SK-N-SH (cell line): ENCODE data around the gene ZNF718. TPM values are rescaled to one million over a fixed set of nuclear protein-coding genes. Genes with fewer than 3 reads are reported as not detected.
"Not testable (repeated sequence)": the region's sequence is repeated elsewhere in the genome, so short reads cannot be mapped to it uniquely, and the experiment has no call there.

Source experiments
- CTCF ChIA-PET: fragments of 300-600, 350-600 bp; formaldehyde crosslinking; extraction: SDS; loops from one replicate; lab custom pipeline; 2021; lab: Yijun Ruan, JAX
- POLR2A ChIA-PET: fragments of 350-600 bp; sonication (Branson Sonifier 250); formaldehyde crosslinking; extraction: SDS; loops from one replicate; lab custom pipeline; 2020; ENCODE audit warnings: antibody characterized with exemption, inconsistent platforms; lab: Yijun Ruan, JAX
- DNase-seq: peaks from one replicate; pipeline ENCODE4 v3.0.0; 2012
- H2AFZ ChIP-seq: fragments of 200-600 bp; sonication (generic); 2 replicates; pipeline ENCODE4 v1.8.1; 2016; ENCODE audit warnings: antibody characterized with exemption, mild to moderate bottlenecking, low read depth
- H3F3A ChIP-seq: fragments of 200-600 bp; sonication (generic); replicated peaks from 2 replicates; pipeline ENCODE3; 2016; ENCODE audit warnings: antibody characterized with exemption, mild to moderate bottlenecking; ENCODE audit not compliant: insufficient read depth
- H3K27ac ChIP-seq, 2 experiments: fragments of 200-500 bp in 1 of 2; fragments of 200-600 bp in 1 of 2; sonication (Bioruptor generic) in 1 of 2; sonication (generic), shearing (Covaris generic) in 1 of 2; 2 replicates each; pipeline versions ENCODE4 v1.5.1 to v1.6.1; 2014 to 2016; ENCODE audit warnings: low read depth in 2 of 2, inconsistent platforms in 1 of 2, low read length in 1 of 2, mild to moderate bottlenecking in 1 of 2, mixed read lengths in 1 of 2
- H3K27me3 ChIP-seq: fragments of 200-600 bp; sonication (generic), shearing (Covaris generic); 2 replicates; pipeline ENCODE4 v1.6.1; 2016; ENCODE audit warnings: mixed run types; ENCODE audit not compliant: insufficient read depth
- H3K36me3 ChIP-seq, 2 experiments: fragments of 200-500 bp in 1 of 2; fragments of 200-600 bp in 1 of 2; sonication (Bioruptor generic) in 1 of 2; sonication (generic) in 1 of 2; replicated peaks in 1 of 2; 2 replicates each; pipeline versions ENCODE3 to v1.5.1; 2014 to 2016; ENCODE audit warnings: low read length in 1 of 2, mild to moderate bottlenecking in 1 of 2; ENCODE audit not compliant: insufficient read depth in 2 of 2, control insufficient read depth in 1 of 2
- H3K4me1 ChIP-seq, 2 experiments: fragments of 200-500 bp in 1 of 2; fragments of 200-600 bp in 1 of 2; sonication (Bioruptor generic) in 1 of 2; sonication (generic), shearing (Covaris generic) in 1 of 2; 2 replicates each; pipeline versions ENCODE4 v1.5.1 to v1.6.1; 2014 to 2016; ENCODE audit warnings: low read depth in 1 of 2, low read length in 1 of 2, mixed run types in 1 of 2; ENCODE audit not compliant: insufficient read depth in 2 of 2, control insufficient read depth in 1 of 2
- H3K4me2 ChIP-seq: fragments of 200-600 bp; sonication (generic), shearing (Covaris generic); 2 replicates; pipeline ENCODE4 v1.6.1; 2017; ENCODE audit warnings: mixed run types
- H3K4me3 ChIP-seq, 2 experiments: fragments of 200-500 bp in 1 of 2; fragments of 200-600 bp in 1 of 2; sonication (Bioruptor generic) in 1 of 2; sonication (generic), shearing (Covaris generic) in 1 of 2; 2 replicates each; pipeline versions ENCODE4 v1.5.1 to v1.8.1; 2014 to 2016; ENCODE audit warnings: low read depth in 2 of 2, inconsistent platforms in 1 of 2, low read length in 1 of 2, mild to moderate bottlenecking in 1 of 2, mixed read lengths in 1 of 2, moderate library complexity in 1 of 2
- H3K79me2 ChIP-seq: fragments of 200-600 bp; sonication (generic); 2 replicates; pipeline ENCODE4 v1.8.1; 2017; ENCODE audit warnings: mild to moderate bottlenecking; ENCODE audit not compliant: insufficient read depth
- H3K9ac ChIP-seq: fragments of 200-600 bp; sonication (generic); 2 replicates; pipeline ENCODE4 v1.6.1; 2017; ENCODE audit warnings: mixed run types
- H3K9me2 ChIP-seq: fragments of 200-600 bp; sonication (generic); 2 replicates; pipeline ENCODE4 v1.6.1; 2017; ENCODE audit warnings: mixed run types
- H3K9me3 ChIP-seq: fragments of 200-600 bp; sonication (generic); 2 replicates; pipeline ENCODE4 v1.6.1; 2017; ENCODE audit warnings: mixed run types, mild to moderate bottlenecking, moderate library complexity
- H4K20me1 ChIP-seq: fragments of 200-600 bp; sonication (generic); 2 replicates; pipeline ENCODE4 v1.6.1; 2017; ENCODE audit warnings: mild to moderate bottlenecking, mixed run types; ENCODE audit not compliant: insufficient read depth
- CHD2 ChIP-seq: fragments of 150-350 bp; IDR thresholded peaks from 2 replicates; pipeline ENCODE4 v1.6.1; 2018; ENCODE audit warnings: low read length; ENCODE audit not compliant: partially characterized antibody
- CTCF ChIP-seq: fragments of 200-600 bp; sonication (generic); IDR thresholded peaks from 2 replicates; pipeline ENCODE4 v1.6.1; 2017; ENCODE audit warnings: antibody characterized with exemption, mild to moderate bottlenecking, moderate library complexity
- EP300 ChIP-seq, 2 experiments: IDR thresholded peaks; 2 replicates each; pipeline versions ENCODE4 v1.4.0 to v1.6.1; 2012; ENCODE audit warnings: borderline replicate concordance in 1 of 2, low read depth in 1 of 2, low read length in 1 of 2
- EZH2phosphoT487 ChIP-seq: fragments of 200-600 bp; sonication (generic); IDR thresholded peaks from 2 replicates; pipeline ENCODE4 v1.6.1; 2017; ENCODE audit warnings: low read depth, mixed run types, mild to moderate bottlenecking, antibody characterized with exemption, moderate library complexity, borderline replicate concordance
- FOSL2 ChIP-seq: IDR thresholded peaks from 2 replicates; pipeline ENCODE4 v1.4.0; 2012; ENCODE audit warnings: low read depth, mild to moderate bottlenecking, moderate library complexity, borderline replicate concordance
- FOXJ3 ChIP-seq: sonication (generic); formaldehyde crosslinking; IDR thresholded peaks from 2 replicates; pipeline ENCODE4 v1.5.1; 2020; ENCODE audit warnings: mild to moderate bottlenecking, missing genetic modification reagents
- MAX ChIP-seq: IDR thresholded peaks from 2 replicates; pipeline ENCODE4 v1.4.0; 2012; ENCODE audit warnings: low read depth
- MEF2A ChIP-seq: IDR thresholded peaks from 2 replicates; pipeline ENCODE4 v1.4.0; 2012; ENCODE audit warnings: low read depth, borderline replicate concordance
- NRF1 ChIP-seq: IDR thresholded peaks from 2 replicates; pipeline ENCODE4 v1.6.1; 2012; ENCODE audit warnings: low read depth, mild to moderate bottlenecking, low read length
- RCOR1 ChIP-seq: fragments of 150-350 bp; IDR thresholded peaks from 2 replicates; pipeline ENCODE4 v1.6.1; 2017; ENCODE audit warnings: antibody characterized with exemption, low read length
- RXRA ChIP-seq: IDR thresholded peaks from 2 replicates; pipeline ENCODE4 v1.4.0; 2012; ENCODE audit warnings: low read depth, mild to moderate bottlenecking, borderline replicate concordance
- SIN3A ChIP-seq: IDR thresholded peaks from 2 replicates; pipeline ENCODE4 v1.6.1; 2012; ENCODE audit warnings: low read depth, mild to moderate bottlenecking, low read length, moderate library complexity, borderline replicate concordance
- TAF1 ChIP-seq: IDR thresholded peaks from 2 replicates; pipeline ENCODE4 v1.6.1; 2012; ENCODE audit warnings: low read depth, mild to moderate bottlenecking, low read length, moderate library complexity, borderline replicate concordance
- TCF12 ChIP-seq: IDR thresholded peaks from 2 replicates; pipeline ENCODE4 v1.4.0; 2012
- YY1 ChIP-seq: IDR thresholded peaks from 2 replicates; pipeline ENCODE4 v1.4.0; 2012; ENCODE audit warnings: low read depth, mild to moderate bottlenecking
- WGBS: methylation state at CpG from one replicate; pipeline ENCODE4 v1.1.6; 2017; ENCODE audit warnings: low lambda C conversion rate; 5-methylcytosine and 5-hydroxymethylcytosine counted together
- polyA plus RNA-seq, 3 experiments: library from polyadenylated mRNA; depleted of rRNA; stranded (reverse); fragments of >200 nt; gene quantifications; 2 replicates each; pipeline ENCODE4 v1.2.3, GENCODE V29; 2012
- TF ChIP-seq, protein P1 (sequence below): IDR thresholded peaks from 2 replicates; pipeline ENCODE4 v1.6.1; 2012; ENCODE audit warnings: mild to moderate bottlenecking, low read depth, low read length, moderate library complexity
- TF ChIP-seq, protein P2 (sequence below): IDR thresholded peaks from 2 replicates; pipeline ENCODE4; 2012

The ZNF718 gene
- polyA plus RNA-seq, 1 of the 3 experiments (the other 2 are of a cell fraction): 0.02 TPM

- TF ChIP-seq MEF2A (no peak), EP300 (IDR thresholded peaks at IDR 0.05; ENCODE audit: borderline replicate concordance in 1 of 2, low read depth in 1 of 2, low read length in 1 of 2) (no peak), CTCF (no peak), RCOR1 (no peak), MAX (no peak)
- TF ChIP-seq, protein P1, sequence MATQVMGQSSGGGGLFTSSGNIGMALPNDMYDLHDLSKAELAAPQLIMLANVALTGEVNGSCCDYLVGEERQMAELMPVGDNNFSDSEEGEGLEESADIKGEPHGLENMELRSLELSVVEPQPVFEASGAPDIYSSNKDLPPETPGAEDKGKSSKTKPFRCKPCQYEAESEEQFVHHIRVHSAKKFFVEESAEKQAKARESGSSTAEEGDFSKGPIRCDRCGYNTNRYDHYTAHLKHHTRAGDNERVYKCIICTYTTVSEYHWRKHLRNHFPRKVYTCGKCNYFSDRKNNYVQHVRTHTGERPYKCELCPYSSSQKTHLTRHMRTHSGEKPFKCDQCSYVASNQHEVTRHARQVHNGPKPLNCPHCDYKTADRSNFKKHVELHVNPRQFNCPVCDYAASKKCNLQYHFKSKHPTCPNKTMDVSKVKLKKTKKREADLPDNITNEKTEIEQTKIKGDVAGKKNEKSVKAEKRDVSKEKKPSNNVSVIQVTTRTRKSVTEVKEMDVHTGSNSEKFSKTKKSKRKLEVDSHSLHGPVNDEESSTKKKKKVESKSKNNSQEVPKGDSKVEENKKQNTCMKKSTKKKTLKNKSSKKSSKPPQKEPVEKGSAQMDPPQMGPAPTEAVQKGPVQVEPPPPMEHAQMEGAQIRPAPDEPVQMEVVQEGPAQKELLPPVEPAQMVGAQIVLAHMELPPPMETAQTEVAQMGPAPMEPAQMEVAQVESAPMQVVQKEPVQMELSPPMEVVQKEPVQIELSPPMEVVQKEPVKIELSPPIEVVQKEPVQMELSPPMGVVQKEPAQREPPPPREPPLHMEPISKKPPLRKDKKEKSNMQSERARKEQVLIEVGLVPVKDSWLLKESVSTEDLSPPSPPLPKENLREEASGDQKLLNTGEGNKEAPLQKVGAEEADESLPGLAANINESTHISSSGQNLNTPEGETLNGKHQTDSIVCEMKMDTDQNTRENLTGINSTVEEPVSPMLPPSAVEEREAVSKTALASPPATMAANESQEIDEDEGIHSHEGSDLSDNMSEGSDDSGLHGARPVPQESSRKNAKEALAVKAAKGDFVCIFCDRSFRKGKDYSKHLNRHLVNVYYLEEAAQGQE: no peak
- TF ChIP-seq, protein P2, sequence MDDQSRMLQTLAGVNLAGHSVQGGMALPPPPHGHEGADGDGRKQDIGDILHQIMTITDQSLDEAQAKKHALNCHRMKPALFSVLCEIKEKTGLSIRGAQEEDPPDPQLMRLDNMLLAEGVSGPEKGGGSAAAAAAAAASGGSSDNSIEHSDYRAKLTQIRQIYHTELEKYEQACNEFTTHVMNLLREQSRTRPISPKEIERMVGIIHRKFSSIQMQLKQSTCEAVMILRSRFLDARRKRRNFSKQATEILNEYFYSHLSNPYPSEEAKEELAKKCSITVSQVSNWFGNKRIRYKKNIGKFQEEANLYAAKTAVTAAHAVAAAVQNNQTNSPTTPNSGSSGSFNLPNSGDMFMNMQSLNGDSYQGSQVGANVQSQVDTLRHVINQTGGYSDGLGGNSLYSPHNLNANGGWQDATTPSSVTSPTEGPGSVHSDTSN: no peak
Measured at GRCh38 chr4:176995-177394, 52.7 kb downstream of the ZNF718 start (continued).

GRCh38 chr4:182225-182624 is 57.9 kb downstream of the ZNF718 start:
- H3K27me3 ChIP-seq, H3K9me2 ChIP-seq, H3K4me1 ChIP-seq, H4K20me1 ChIP-seq, H3K4me3 ChIP-seq, H3K27ac ChIP-seq, CTCF ChIA-PET, POLR2A ChIA-PET, H3K4me2 ChIP-seq, H3K36me3 ChIP-seq, DNase-seq, H3F3A ChIP-seq, H2AFZ ChIP-seq, H3K9ac ChIP-seq, H3K9me3 ChIP-seq, H3K79me2 ChIP-seq: not testable (repeated sequence)
- WGBS: 61% methylated on average over 3 of the region's 3 CpGs

DNA sequence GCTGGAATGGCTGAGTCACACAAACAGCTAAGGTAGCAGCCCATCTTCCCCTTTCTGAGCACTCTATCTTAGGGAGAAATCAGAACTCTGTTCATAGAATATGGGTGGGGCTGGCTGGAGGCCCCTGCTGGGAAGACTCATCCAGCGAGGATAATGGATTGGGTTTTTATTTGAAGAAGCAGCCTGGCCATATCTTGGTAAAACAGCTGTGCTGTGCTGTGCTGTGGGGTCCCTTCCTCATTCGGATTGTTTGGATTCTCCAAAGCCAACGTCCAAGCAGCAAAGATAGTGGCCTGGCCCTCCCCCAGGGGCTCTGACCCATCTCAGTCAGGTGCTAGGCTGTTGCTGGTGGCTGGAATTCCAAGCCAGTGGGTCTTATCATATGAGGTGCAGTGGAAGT is 63.8 kb downstream of the ZNF718 start:
- 27% methylated on average over 3 of the region's 3 CpGs for WGBS
- Histone ChIP-seq H3K27ac (no peak overlapping the region), H2AFZ (no peak overlapping the region), H4K20me1 (no peaks in the 10 kb centered on the region), H3K36me3 (no peaks in the 10 kb centered on the region), H3K4me2 (no peak overlapping the region), H3K27me3 (no peaks in the 10 kb centered on the region), H3K79me2 (no peaks in the 10 kb centered on the region), H3K9me2 (no peaks in the 10 kb centered on the region), H3K9me3 (peaks cover 5% of the 10 kb centered on the region; the same call in 1 of the 2 replicates), H3K4me1 (no peaks in the 10 kb centered on the region), H3K9ac (no peak overlapping the region), H3K4me3 (no peak overlapping the region), H3F3A (no peaks in the 10 kb centered on the region)
- no peak for DNase-seq
- CTCF ChIA-PET: no interaction called here
- POLR2A ChIA-PET: no interaction called here
- TF ChIP-seq YY1 (no peak), CHD2 (no peak), CTCF (no peak), EZH2phosphoT487 (no peak), TAF1 (no peak), RXRA (no peak), SIN3A (no peak), EP300 (IDR thresholded peaks at IDR 0.05; ENCODE audit: borderline replicate concordance in 1 of 2, low read depth in 1 of 2, low read length in 1 of 2) (no peak), NRF1 (no peak), TCF12 (no peak), FOSL2 (no peak), FOXJ3 (CRISPR knock-in tag) (no peak)
